Cardiac septum (tissue), 1 donor: ENCODE measurements around the gene ZMIZ1. TPM values are rescaled to one million over a fixed set of nuclear protein-coding genes. Genes with fewer than 3 reads are reported as not detected.
A peak's percentile ranks its signal among the peaks of the same experiment; 100 is the strongest.

Experiments used
- DNase-seq: peaks from one replicate; pipeline ENCODE4 v3.0.0-alpha.2; 2020; ENCODE audit warnings: low spot score
- intact Hi-C: fragments of 100-400 bp; cut with DNase I; formaldehyde crosslinking; loops from one replicate; pipeline ENCODE4 v1.14.0; 2022
- long read RNA-seq: library from polyadenylated mRNA; unstranded; transcript quantifications from one replicate; pipeline ENCODE4 v2.0.0, GENCODE V29; 2021
- total RNA-seq: library from RNA; stranded (reverse); fragmentation: NEBNext Ultra II Directional; extraction: Animal tissue kit (Norgen Biotek cat#: 25700); gene quantifications from one replicate; pipeline ENCODE4 v1.2.1, GENCODE V29; 2021
- donor health status: DM: no; HTN: no; CAD: no.

Gene ZMIZ1, protein sequence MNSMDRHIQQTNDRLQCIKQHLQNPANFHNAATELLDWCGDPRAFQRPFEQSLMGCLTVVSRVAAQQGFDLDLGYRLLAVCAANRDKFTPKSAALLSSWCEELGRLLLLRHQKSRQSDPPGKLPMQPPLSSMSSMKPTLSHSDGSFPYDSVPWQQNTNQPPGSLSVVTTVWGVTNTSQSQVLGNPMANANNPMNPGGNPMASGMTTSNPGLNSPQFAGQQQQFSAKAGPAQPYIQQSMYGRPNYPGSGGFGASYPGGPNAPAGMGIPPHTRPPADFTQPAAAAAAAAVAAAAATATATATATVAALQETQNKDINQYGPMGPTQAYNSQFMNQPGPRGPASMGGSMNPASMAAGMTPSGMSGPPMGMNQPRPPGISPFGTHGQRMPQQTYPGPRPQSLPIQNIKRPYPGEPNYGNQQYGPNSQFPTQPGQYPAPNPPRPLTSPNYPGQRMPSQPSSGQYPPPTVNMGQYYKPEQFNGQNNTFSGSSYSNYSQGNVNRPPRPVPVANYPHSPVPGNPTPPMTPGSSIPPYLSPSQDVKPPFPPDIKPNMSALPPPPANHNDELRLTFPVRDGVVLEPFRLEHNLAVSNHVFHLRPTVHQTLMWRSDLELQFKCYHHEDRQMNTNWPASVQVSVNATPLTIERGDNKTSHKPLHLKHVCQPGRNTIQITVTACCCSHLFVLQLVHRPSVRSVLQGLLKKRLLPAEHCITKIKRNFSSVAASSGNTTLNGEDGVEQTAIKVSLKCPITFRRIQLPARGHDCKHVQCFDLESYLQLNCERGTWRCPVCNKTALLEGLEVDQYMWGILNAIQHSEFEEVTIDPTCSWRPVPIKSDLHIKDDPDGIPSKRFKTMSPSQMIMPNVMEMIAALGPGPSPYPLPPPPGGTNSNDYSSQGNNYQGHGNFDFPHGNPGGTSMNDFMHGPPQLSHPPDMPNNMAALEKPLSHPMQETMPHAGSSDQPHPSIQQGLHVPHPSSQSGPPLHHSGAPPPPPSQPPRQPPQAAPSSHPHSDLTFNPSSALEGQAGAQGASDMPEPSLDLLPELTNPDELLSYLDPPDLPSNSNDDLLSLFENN
- total RNA-seq = 40.7 TPM
- long read RNA-seq, partial matches to known transcripts = 50 of 71 reads
- long read RNA-seq, other reads (novel, unspliced or antisense) = 21 of 71 reads

DNA sequence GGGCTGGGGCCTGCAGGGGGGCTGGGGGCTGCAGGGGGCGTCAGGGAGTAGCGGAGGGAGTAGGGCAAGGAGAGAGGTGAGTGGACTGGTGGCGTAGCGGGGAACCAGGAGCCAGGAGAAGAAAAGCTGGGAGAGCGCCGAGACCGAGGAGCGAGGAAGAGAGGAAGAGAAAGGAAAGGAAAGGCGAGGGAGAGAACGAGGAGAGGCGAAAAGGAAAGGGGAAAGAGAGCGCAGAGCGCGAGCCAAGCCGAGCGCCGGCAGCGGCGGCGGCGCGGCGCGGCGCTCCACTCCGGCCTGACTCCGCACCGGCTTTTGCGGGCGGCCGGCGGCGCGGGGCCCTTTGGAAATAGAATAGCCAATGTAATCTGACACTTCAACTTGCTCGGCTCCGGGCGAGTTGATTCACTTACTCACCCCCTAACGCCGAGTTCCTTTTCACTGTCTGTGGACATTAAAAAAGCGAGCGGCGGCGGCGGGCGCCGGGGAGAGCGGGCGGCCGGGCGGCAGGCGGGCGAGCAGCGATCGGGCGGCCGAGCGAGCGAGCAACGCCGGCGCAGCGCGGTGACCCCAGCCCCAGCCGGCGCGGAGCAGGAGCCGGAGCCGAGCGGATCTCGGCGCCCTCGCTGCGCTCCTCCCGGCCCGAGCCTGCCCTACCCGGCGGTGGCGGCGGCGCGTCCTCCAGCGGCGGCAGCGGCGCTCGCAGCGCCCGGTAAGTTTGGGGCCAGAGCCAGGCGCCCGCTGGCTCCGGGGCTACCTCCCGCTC is at the start of gene ZMIZ1:
TSS of gene ZMIZ1 (plus strand) at position 405 of the 763 bp plus-strand sequence. CDS start 132,667 bp downstream, outside the sequence.
- peak; percentile 93 for DNase-seq
- intact Hi-C loops = loop anchor here (1.0 to 10.0 kb wide), 10 partner anchors 82 to 1021 kb away; no protein-coding TSS in a partner anchor

- DNase-seq = peak; percentile 43
- intact Hi-C loops = no loop called here
These were observed 49.2 kb upstream of the ZMIZ1 start for GRCh38 chr10:79019441-79020014.

- peak; percentile 74 for DNase-seq
- intact Hi-C loops = no loop called here
These were observed 48.7 kb upstream of the ZMIZ1 start for GRCh38 chr10:79020015-79020491.

DNA sequence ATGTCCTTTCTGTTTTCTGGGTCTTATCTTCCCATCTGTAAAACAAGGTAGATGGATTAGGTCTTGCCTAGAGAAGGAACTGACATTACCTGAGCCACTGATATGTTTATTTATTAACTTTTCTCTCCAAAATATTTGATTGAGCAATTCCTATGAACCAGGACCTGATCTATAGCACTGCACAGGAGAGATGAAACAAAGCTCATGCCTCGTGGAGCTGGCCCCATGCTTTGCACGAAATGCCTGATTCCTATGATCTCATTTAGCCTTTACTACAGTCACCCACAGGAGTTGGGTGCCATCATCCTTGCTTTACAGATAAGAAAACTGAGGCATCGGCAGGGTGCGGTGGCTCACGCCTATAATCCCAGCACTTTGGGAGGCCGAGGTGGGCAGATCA is 48.2 kb upstream of the ZMIZ1 start:
- intact Hi-C loops = no loop called here
- peak; percentile 43 for DNase-seq

DNA sequence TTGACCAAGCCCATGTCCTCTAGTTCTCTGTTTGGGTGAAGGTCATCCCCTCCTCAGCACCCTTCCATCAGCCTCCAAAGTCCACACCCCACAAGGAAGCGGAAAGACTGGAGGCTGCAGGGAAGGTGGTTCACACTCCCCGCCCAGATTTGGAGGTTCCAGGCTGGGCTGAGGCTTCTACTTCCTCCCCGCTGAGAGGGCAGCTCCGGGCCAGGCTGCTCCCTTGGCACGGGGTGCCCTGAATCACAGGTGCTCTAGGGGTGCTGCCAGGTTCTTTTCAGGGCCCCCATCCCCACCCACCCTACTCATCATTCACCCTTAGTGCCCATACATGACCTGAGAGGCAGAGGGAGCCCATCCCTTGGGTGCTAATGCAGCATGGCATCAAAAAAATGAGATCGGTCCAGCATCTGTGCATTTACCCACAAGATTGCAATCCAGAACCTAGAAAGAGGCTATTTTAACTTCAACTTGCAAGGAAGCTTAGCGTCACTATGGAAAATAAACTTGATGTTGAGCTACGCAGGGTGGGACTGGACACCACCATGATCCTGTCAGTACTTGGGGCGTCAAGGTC is 47.3 kb upstream of the ZMIZ1 start:
- peak; percentile 61 for DNase-seq
- intact Hi-C loops = no loop called here

DNA sequence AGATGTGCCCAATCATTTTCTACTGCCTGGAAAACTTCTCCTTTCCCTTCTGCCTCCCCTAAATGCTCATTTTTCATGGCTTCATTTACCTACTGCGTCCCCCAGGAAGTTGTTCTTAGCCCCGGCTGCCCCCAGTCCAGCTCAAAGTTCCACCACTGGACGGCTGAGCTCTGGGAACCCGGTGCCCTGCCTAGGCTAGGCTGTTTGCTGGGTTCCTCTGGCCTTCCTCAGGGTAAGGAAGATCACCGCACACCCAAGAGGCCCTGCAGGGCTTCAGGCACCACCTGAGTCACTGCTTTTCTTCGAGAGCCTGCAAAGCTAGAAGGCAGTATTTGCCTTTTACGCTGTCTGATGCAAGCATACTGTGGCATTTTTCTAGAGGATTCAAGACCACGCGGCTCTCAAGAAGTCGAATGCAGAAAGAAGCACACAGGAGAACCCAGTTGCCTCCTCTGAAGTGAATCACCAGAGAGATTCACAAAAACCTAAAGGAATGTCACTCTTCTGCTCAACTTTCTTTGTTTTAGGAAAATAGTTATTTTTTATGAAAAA is 46.7 kb upstream of the ZMIZ1 start:
- peak; percentile 67 for DNase-seq
- intact Hi-C loops = no loop called here

- DNase-seq = peak; percentile 77
These were observed 46.1 kb upstream of the ZMIZ1 start for GRCh38 chr10:79022565-79023230.

DNA sequence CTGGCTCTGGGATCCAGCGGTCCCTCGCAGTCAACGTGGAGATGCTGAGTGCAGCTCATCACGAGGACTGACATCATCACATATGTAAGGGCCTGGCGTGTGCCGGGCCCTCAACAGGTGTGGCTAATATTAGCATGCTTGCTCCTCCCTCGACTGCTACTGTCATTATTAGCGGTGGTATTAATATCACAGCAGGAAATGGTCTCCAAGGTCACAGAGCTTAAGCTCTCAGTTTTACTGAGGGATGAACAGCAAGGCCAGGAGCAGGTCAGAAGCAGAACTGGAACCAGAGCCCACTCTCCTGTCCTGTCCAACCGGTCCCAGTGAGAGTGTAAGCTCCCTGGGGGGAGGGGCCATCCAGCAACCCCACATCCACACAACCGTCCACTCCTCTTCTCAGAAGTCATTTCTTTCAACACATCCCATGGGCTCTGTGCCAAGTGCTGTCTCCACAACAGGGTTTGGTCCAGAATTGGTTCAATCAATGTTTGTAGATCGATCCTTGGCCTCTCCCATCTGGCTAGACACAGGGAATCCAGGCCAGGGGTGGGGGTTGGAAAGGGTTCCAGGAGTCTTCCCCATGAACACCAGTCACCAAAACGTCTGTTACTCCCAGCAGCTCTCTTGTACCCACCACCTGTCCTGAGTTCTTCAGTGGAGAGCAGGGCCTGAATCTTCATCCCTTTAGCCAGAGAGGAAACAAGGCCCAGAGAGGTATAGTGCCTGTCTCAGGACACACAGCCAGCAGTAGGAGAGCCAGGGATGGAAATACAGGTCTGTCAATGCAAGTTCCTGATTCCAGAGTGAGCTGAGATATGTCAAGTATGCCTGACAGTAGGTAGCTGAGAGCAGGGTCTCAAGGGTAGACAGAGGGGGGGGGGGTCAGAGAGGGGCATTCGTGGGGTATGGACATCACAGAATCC is 45.3 kb upstream of the ZMIZ1 start:
- DNase-seq = peak; percentile 77

More at GRCh38 chr10:79022565-79023230, 46.1 kb upstream of the ZMIZ1 start:
- intact Hi-C loops = no loop called here

DNA sequence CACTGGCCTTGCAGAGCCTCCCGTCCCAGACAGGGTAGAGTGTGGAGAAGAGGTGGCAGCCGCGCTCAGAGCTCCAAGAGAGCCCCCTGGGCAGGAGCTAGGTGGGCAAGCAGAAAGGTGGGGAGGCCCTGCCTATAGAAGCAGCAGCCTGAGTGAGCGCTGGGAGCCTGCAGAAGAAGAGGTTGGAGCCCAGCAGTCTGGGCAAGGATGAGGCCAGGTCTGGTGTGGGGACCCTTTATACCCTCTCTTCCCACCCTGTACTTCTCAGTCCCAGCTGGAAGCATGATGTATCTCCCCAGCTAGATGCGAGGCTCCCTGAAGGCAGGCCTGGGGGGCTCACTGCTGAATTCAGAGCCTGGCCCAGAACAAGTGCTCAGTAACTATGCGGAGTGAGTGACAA is 44.5 kb upstream of the ZMIZ1 start:
- intact Hi-C loops = loop anchor here (2.0 kb wide), 1 partner anchor 43 kb away; no protein-coding TSS in a partner anchor
- DNase-seq = peak; percentile 29

More for the DNA sequence above, 45.3 kb upstream of the ZMIZ1 start:
- intact Hi-C loops = loop anchor here (2.0 kb wide), 1 partner anchor 43 kb away; no protein-coding TSS in a partner anchor

DNA sequence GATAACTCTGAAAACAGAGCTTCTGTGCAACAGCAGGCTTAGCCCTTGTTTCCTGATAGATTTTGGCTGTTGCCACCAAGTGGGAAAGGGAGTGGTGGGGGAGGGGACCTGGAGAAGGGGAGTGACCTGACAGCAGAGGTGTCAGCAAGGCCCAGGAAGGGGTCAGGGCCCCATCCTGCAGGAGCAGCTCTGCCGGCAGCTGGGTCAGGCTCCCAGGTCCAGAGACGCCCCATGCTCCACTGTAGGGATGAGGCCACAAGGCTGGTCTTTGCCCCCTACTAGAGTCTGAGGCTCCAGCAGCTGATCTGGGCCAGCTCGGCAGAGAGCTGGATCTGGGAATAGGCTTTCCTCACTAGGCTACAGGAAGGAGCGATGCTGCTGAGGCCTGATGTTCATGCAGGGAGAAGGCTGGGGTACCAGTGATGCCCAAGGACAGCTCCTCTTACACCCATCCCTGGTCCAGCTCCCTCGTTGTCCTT is 44.0 kb upstream of the ZMIZ1 start:
- DNase-seq = peak; percentile 75
- intact Hi-C loops = loop anchor here (2.0 kb wide), 1 partner anchor 42 kb away; no protein-coding TSS in a partner anchor

DNA sequence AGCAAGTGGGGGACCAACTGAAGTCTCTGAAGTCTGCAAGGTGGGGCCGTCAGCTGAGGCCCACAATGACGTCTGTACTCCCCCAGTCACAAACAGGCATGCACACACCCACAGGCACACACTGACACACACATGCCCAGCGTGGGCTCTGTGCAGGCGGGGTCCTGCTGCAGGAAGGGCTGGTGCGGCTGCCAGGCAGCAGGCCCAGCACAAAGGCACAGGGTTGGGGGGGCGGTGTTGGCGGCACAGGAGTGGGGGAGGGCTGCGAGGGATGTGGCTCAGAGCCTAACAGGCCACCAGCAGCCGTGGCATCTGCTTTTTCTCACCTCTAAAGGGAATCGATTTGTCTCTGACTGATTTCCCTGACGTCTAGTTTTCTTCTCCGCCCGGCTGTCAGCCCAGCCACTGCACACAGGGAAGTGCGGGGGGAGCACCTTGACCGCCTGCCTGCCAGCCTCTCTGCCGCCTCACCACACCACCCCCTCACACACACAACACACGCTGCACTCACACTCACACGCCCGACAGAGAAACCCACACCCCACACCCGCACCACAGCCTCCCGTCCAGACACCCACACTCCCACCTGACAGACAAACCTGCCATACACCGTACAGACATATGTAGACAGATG is 43.5 kb upstream of the ZMIZ1 start:
- intact Hi-C loops = loop anchor here (2.0 kb wide), 1 partner anchor 41 kb away; no protein-coding TSS in a partner anchor
- peak; percentile 67 for DNase-seq

DNA sequence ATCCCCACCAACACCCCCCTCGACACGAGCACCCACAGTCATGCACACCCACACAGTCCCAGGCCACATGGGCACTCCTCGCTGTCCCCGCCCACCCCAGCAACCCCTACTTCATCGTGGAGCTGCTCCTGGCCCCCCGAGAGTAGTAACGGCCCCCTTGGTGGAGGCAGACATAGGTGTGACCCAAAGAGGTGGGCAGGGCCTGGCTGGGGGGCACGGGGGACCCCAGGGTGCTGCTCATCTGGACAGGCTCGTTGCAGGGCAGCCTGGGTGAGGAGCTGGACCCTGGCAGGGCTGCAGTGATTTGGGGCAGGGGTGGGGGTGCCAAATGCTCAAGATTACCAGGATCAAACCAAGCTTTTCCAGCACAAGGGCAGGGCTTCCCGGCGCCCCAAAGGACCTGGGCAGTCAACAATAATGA is 42.4 kb upstream of the ZMIZ1 start:
- intact Hi-C loops = no loop called here
- peak; percentile 55 for DNase-seq

DNA sequence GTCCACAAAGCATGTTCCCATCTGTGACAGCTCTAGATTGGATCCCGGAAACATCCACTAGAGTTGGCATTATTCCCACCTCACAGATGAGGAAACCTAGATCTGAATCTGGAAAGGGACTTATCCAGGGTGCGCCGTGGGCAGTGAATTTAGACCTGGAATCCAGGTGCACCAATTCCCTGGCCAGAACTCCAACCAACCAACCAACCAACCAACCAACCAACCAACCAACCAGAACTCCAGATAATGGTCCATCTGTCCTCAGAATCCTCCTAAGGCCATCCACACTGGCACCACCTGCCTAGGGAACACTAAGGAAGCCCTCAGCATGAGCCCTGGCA is 42.0 kb upstream of the ZMIZ1 start:
- peak; percentile 51 for DNase-seq
- intact Hi-C loops = no loop called here

GRCh38 chr10:79027147-79028055 is 41.4 kb upstream of the ZMIZ1 start:
- peak; percentile 69 for DNase-seq
- intact Hi-C loops = no loop called here

DNA sequence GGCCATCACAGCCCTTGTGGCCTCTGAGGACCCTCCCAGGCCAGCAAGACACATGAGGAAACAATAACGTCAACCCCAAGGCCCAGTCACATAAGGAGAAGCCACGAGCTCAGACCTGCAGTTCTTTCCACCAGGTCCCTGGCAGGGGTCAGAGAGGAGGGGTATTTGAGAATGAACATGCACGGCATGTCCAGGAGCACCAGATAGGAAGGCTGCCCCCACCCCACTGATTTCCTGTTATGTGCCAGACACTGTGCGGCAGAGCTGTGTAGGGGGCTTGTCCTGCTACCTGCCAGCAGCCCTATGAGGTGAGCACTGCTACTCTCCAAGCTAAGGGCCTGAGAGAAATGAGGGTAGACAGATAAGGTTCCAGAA is 40.7 kb upstream of the ZMIZ1 start:
- no peak for DNase-seq
- intact Hi-C loops = no loop called here
